Epithelial cell of umbilical artery (primary cell): Measurements from ENCODE around the gene SPZ1. TPM values are rescaled to one million over a fixed set of nuclear protein-coding genes. Genes with fewer than 3 reads are reported as not detected.

Experiments
- total RNA-seq: library from RNA; depleted of rRNA; stranded (reverse); fragments of >200 nt; gene quantifications from 2 replicates; pipeline ENCODE4 v1.2.3, GENCODE V29; 2014

The SPZ1 gene, protein sequence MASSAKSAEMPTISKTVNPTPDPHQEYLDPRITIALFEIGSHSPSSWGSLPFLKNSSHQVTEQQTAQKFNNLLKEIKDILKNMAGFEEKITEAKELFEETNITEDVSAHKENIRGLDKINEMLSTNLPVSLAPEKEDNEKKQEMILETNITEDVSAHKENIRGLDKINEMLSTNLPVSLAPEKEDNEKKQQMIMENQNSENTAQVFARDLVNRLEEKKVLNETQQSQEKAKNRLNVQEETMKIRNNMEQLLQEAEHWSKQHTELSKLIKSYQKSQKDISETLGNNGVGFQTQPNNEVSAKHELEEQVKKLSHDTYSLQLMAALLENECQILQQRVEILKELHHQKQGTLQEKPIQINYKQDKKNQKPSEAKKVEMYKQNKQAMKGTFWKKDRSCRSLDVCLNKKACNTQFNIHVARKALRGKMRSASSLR
- total RNA-seq: not detected in 2 replicates

DNA sequence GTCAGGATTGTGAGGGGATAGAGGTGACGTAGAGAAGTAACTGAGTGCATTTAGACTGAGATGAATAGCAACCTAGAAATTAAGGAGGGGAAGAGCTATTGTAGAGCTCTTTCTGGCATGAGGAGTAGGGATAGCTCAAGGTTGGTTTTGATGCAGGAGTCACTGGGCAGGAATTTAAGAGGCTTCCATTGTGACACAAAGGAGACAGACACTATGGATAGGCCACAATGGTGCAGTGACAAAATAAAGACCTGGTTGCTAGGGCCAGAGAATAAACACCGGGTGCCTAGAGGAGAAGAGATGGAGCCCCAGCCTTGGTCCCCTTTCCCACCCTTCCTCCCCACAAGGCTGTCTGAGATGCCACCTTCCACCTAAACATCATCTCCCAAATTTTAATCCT lies at the start of gene SPZ1:
TSS of gene SPZ1 (plus strand) at position 301 of the 400 bp plus-strand sequence. CDS start 214 bp downstream, outside the sequence.

Other genes with a start within 250 kb of the SPZ1 start
- gene SERINC5, start 64.0 kb upstream of the SPZ1 start, total RNA-seq: 6.5 TPM in 2 replicates
- gene ZFYVE16, start 88.1 kb downstream of the SPZ1 start, total RNA-seq: 23.1 and 32.5 TPM in 2 replicates
- gene FAM151B, start 168.1 kb downstream of the SPZ1 start, total RNA-seq: 2.9 and 3.3 TPM in 2 replicates